Endothelial cell of umbilical vein (primary cell): ENCODE measurements around the gene ZNRF1. TPM values are rescaled to one million over a fixed set of nuclear protein-coding genes. Genes with fewer than 3 reads are reported as not detected.

Source experiments
- BruUV-seq: library from RNA; stranded (reverse); fragments of 400-500 nt; replicated peaks from 2 replicates; lab custom pipeline; 2021; lab: Mats Ljungman, UMichigan
- CTCF ChIA-PET: fragments of 300-600, 350-600 bp; sonication (Branson Sonifier 250); formaldehyde crosslinking; loops from one replicate; lab custom pipeline; 2021; ENCODE audit warnings: antibody characterized with exemption, inconsistent platforms; lab: Charles Lee
- POLR2A ChIA-PET: fragments of 300-600, 350-600 bp; sonication (Branson Sonifier 250); formaldehyde crosslinking; loops from one replicate; lab custom pipeline; 2021; ENCODE audit warnings: antibody characterized with exemption, inconsistent platforms; lab: Charles Lee
- DNase-seq: peaks from one replicate; pipeline ENCODE4 v3.0.0-alpha.2; 2011; ENCODE audit warnings: low read depth, low spot score
- FAIRE-seq: peaks from 2 replicates; lab custom pipeline; 2011; peaks lifted over from hg19 to GRCh38; lab: Jason Lieb, UNC
- H2AFZ ChIP-seq: 2 replicates; pipeline ENCODE4 v1.6.0; 2012; ENCODE audit warnings: low read depth, low read length, control low read depth, inconsistent platforms
- H3K27ac ChIP-seq: 2 replicates; pipeline ENCODE4 v1.5.1; 2011; ENCODE audit warnings: low read depth, mild to moderate bottlenecking, control low read depth, low read length, moderate library complexity; ENCODE audit not compliant: insufficient read depth
- H3K27me3 ChIP-seq, 2 experiments: 2 replicates each; pipeline versions ENCODE4 v1.6.0 to v1.6.1; 2011; ENCODE audit warnings: low read length in 2 of 2, mixed read lengths in 1 of 2; ENCODE audit not compliant: control insufficient read depth in 2 of 2, insufficient read depth in 2 of 2
- H3K36me3 ChIP-seq, 2 experiments: 2 replicates in 1 of 2; 3 replicates in 1 of 2; pipeline ENCODE4 v1.5.1; 2011; ENCODE audit warnings: low read length in 2 of 2, mild to moderate bottlenecking in 1 of 2, moderate library complexity in 1 of 2; ENCODE audit not compliant: control insufficient read depth in 2 of 2, insufficient read depth in 2 of 2; ENCODE audit errors: extremely low read depth in 1 of 2
- H3K4me1 ChIP-seq: 3 replicates; pipeline ENCODE4 v1.5.1; 2011; ENCODE audit warnings: mild to moderate bottlenecking, low read length; ENCODE audit not compliant: control insufficient read depth, insufficient read depth; ENCODE audit errors: extremely low read depth
- H3K4me2 ChIP-seq: 2 replicates; pipeline ENCODE4 v1.6.1; 2011; ENCODE audit warnings: low read length, control low read depth, mixed read lengths; ENCODE audit not compliant: insufficient read depth
- H3K4me3 ChIP-seq, 3 experiments: fragments of 200-600 bp in 1 of 3; sonication (generic), shearing (Covaris generic) in 1 of 3; replicated peaks in 1 of 3; 2 replicates each; pipeline ENCODE4 v1.5.1; 2011 to 2016; ENCODE audit warnings: control low read depth in 3 of 3, low read length in 3 of 3, mild to moderate bottlenecking in 2 of 3, inconsistent platforms in 1 of 3, low read depth in 1 of 3, moderate library complexity in 1 of 3; ENCODE audit not compliant: insufficient read depth in 1 of 3
- H3K79me2 ChIP-seq: 2 replicates; pipeline ENCODE4 v1.6.0; 2012; ENCODE audit warnings: low read length, inconsistent platforms; ENCODE audit not compliant: control insufficient read depth, insufficient read depth
- H3K9ac ChIP-seq: replicated peaks from 2 replicates; pipeline ENCODE3; 2011; ENCODE audit warnings: low read length, control low read depth; ENCODE audit not compliant: insufficient read depth; ENCODE audit errors: extremely low read depth
- H3K9me1 ChIP-seq: replicated peaks from 3 replicates; pipeline ENCODE4 v1.6.0; 2011; ENCODE audit warnings: mild to moderate bottlenecking, low read length; ENCODE audit not compliant: control insufficient read depth, insufficient read depth; ENCODE audit errors: extremely low read depth
- H3K9me3 ChIP-seq: replicated peaks from 2 replicates; pipeline ENCODE4 v1.5.1; 2012; ENCODE audit warnings: low read length, inconsistent platforms; ENCODE audit not compliant: control insufficient read depth, insufficient read depth
- H4K20me1 ChIP-seq: replicated peaks from 2 replicates; pipeline ENCODE3; 2011; ENCODE audit warnings: mild to moderate bottlenecking, low read length; ENCODE audit not compliant: control insufficient read depth, insufficient read depth; ENCODE audit errors: extremely low read depth
- CTCF ChIP-seq, 2 donors: IDR thresholded peaks; 1 replicate in 1 of 2; 2 replicates in 1 of 2; pipeline ENCODE4 v1.5.1; 2011; ENCODE audit warnings: low read length in 2 of 2, mild to moderate bottlenecking in 2 of 2, moderate library complexity in 2 of 2, control low read depth in 1 of 2, inconsistent platforms in 1 of 2, low read depth in 1 of 2; ENCODE audit not compliant: insufficient read depth in 1 of 2; ENCODE audit errors: extremely low read depth in 1 of 2
- EZH2 ChIP-seq: IDR thresholded peaks from 2 replicates; pipeline ENCODE4 v1.6.1; 2012; ENCODE audit warnings: borderline replicate concordance, low read depth, mild to moderate bottlenecking, moderate library complexity, low read length, inconsistent platforms; ENCODE audit not compliant: severe bottlenecking
- FOS ChIP-seq: IDR thresholded peaks from 2 replicates; pipeline ENCODE4 v1.6.1; 2011; ENCODE audit warnings: mild to moderate bottlenecking, low read length, moderate library complexity, borderline replicate concordance; ENCODE audit not compliant: insufficient read depth
- GATA2 ChIP-seq: IDR thresholded peaks from 2 replicates; pipeline ENCODE4 v1.7.0; 2011; ENCODE audit warnings: low read depth, mild to moderate bottlenecking, moderate library complexity, mixed read lengths, low read length; ENCODE audit not compliant: insufficient read length, insufficient read depth
- JUN ChIP-seq: IDR thresholded peaks from 2 replicates; pipeline ENCODE4 v1.6.1; 2011; ENCODE audit warnings: borderline replicate concordance, low read depth; ENCODE audit not compliant: insufficient read length, insufficient read depth
- MAX ChIP-seq: IDR thresholded peaks from 2 replicates; pipeline ENCODE4 v1.6.1; 2011; ENCODE audit not compliant: insufficient read depth, insufficient read length
- MYC ChIP-seq: IDR thresholded peaks from one replicate; pipeline ENCODE4 v1.6.1; 2011; ENCODE audit warnings: mild to moderate bottlenecking, low read depth, low read length
- POLR2A ChIP-seq: IDR thresholded peaks from 2 replicates; pipeline ENCODE4 v1.6.1; 2012; ENCODE audit warnings: low read depth, mild to moderate bottlenecking, control low read depth, low read length
- dilution Hi-C: fragments of 300-500 bp; cut with MboI; formaldehyde crosslinking; loops from one replicate; pipeline ENCODE4 v1.15.0; 2019; ENCODE audit warnings: low sequenced_read_pairs; ENCODE audit not compliant: extremely low pct_ligation_motif_present
- intact Hi-C: fragments of 100-400 bp; cut with micrococcal nuclease; formaldehyde crosslinking; loops from one replicate; pipeline ENCODE4 v1.10.0; 2022
- polyA plus RNA-seq, 4 experiments: library from polyadenylated mRNA; depleted of rRNA in 3 of 4; stranded (reverse) in 3 of 4; unstranded in 1 of 4; fragments of >200 nt; gene quantifications; 2 replicates each; pipeline versions ENCODE4 v1.2.1 to v1.2.3, GENCODE V29; 2011 to 2012; ENCODE audit warnings: missing spikeins in 1 of 4
- total RNA-seq: library from RNA; stranded (reverse); gene quantifications from 2 replicates; pipeline ENCODE4 v1.2.3, GENCODE V29; 2021

ZNRF1 gene
- total and polyA plus RNA-seq, 2 donors (not counting 3 experiments of a cell fraction or from before 2014, with no cell fraction given): 23.7 to 34.9 TPM

GRCh38 chr16:75130150-75130771, 131.4 kb downstream of the ZNRF1 start:
- intact Hi-C loops: no loop called here
- POLR2A ChIA-PET: no interaction called here
- dilution Hi-C loops: no loop called here
- H3K4me1 ChIP-seq: no peaks in the 10 kb centered on the region
- no peaks in the 10 kb centered on the region for H4K20me1 ChIP-seq
- no peak overlapping the region for H3K4me2 ChIP-seq
- no peaks in the 10 kb centered on the region for H3K9me3 ChIP-seq
- TF ChIP-seq FOS: no peak
- TF ChIP-seq MAX: no peak
- no peak for TF ChIP-seq GATA2
- TF ChIP-seq JUN: no peak
- TF ChIP-seq MYC: no peak
- TF ChIP-seq CTCF (IDR thresholded peaks at IDR 0.05; ENCODE audit: extremely low read depth in 1 of 2, insufficient read depth in 1 of 2, low read depth in 1 of 2, low read length in 2 of 2): no peak
- TF ChIP-seq EZH2: no peak
- no peak for TF ChIP-seq POLR2A
- H2AFZ ChIP-seq: no peak overlapping the region
- no peak overlapping the region for H3K4me3 ChIP-seq
- no peaks in the 10 kb centered on the region for H3K36me3 ChIP-seq
- no peak for DNase-seq
- H3K27me3 ChIP-seq: peaks cover 0 to 2% of the 10 kb centered on the region in 2 experiments
- BruUV-seq: no TSS peak
- no peak for FAIRE-seq
- CTCF ChIA-PET: interaction anchor here (0.5 to 1.7 kb wide), 5 partner anchors 10 to 267 kb away, joined by 3 to 8 read pairs (median 4); partner anchors contain the start of gene ZNRF1
- no peaks in the 10 kb centered on the region for H3K79me2 ChIP-seq
- H3K27ac ChIP-seq: no peak overlapping the region
- H3K9me1 ChIP-seq: no peaks in the 10 kb centered on the region
- no peak overlapping the region for H3K9ac ChIP-seq
